ENCODE measurements around the gene RPN2.

RPN2 gene

GRCh38 chr20:37243076-37243936, 64.2 kb downstream of the RPN2 start:
- DNase-seq (ENCODE audit: low spot score): peak; percentile 43

GRCh38 chr20:37243937-37244571, 64.9 kb downstream of the RPN2 start:
- DNase-seq (ENCODE audit: low spot score): no peak

GRCh38 chr20:37244572-37244957, 65.4 kb downstream of the RPN2 start:
- no peak for DNase-seq (ENCODE audit: low spot score)

GRCh38 chr20:37245216-37246150, 66.4 kb downstream of the RPN2 start:
- DNase-seq (ENCODE audit: low spot score): peak; percentile 60

- no peak for DNase-seq (ENCODE audit: low spot score)
These were observed 67.6 kb downstream of the RPN2 start for GRCh38 chr20:37246736-37247135.

- DNase-seq (ENCODE audit: low spot score): no peak
These were observed 68.4 kb downstream of the RPN2 start for GRCh38 chr20:37247547-37247946.

GRCh38 chr20:37249304-37249703, 70.2 kb downstream of the RPN2 start:
- no peak for DNase-seq (ENCODE audit: low spot score)

GRCh38 chr20:37251825-37252477, 72.8 kb downstream of the RPN2 start:
- peak; percentile 31 for DNase-seq (ENCODE audit: low spot score)

GRCh38 chr20:37253087-37253486, 74.0 kb downstream of the RPN2 start:
- no peak for DNase-seq (ENCODE audit: low spot score)

- DNase-seq (ENCODE audit: low spot score): no peak
These were observed 75.2 kb downstream of the RPN2 start for GRCh38 chr20:37254114-37254878.

- DNase-seq (ENCODE audit: low spot score): no peak
These were observed 77.2 kb downstream of the RPN2 start for GRCh38 chr20:37256286-37256685.

- no peak for DNase-seq (ENCODE audit: low spot score)
These were observed 78.4 kb downstream of the RPN2 start for GRCh38 chr20:37257530-37257929.

- DNase-seq (ENCODE audit: low spot score): peak; percentile 52
These were observed 78.9 kb downstream of the RPN2 start for GRCh38 chr20:37257988-37258387.

- DNase-seq (ENCODE audit: low spot score): no peak
These were observed 79.9 kb downstream of the RPN2 start for GRCh38 chr20:37259031-37259430.

GRCh38 chr20:37259865-37260264, 80.7 kb downstream of the RPN2 start:
- no peak for DNase-seq (ENCODE audit: low spot score)

GRCh38 chr20:37260923-37261322, 81.8 kb downstream of the RPN2 start:
- DNase-seq (ENCODE audit: low spot score): no peak

- no peak for DNase-seq (ENCODE audit: low spot score)
These were observed 82.6 kb downstream of the RPN2 start, which contains the start of gene GHRH for GRCh38 chr20:37261714-37262113. GHRH (minus strand) TSS chr20:37261814; CDS start chr20:37256889, 4,925 bp downstream.

- no peak for DNase-seq (ENCODE audit: low spot score)
These were observed 83.4 kb downstream of the RPN2 start for GRCh38 chr20:37262505-37262904.

- DNase-seq (ENCODE audit: low spot score): no peak
These were observed 84.6 kb downstream of the RPN2 start for GRCh38 chr20:37263686-37264085.

GRCh38 chr20:37265152-37265551, 86.0 kb downstream of the RPN2 start:
- no peak for DNase-seq (ENCODE audit: low spot score)

Data from iPS-NIHi11 (cell line).